Ishikawa (cell line): Measurements from ENCODE around the gene TRAF3IP1.

Experiments
- CEBPB ChIP-seq: IDR thresholded peaks from 2 replicates; pipeline ENCODE4 v1.6.1; 2012
- CREB1 ChIP-seq: IDR thresholded peaks from 2 replicates; pipeline ENCODE4 v1.6.1; 2012; ENCODE audit warnings: low read depth
- EGR1 ChIP-seq: IDR thresholded peaks from 2 replicates; pipeline ENCODE4 v1.6.1; 2012
- EP300 ChIP-seq: IDR thresholded peaks from 2 replicates; pipeline ENCODE4 v1.6.1; 2012; ENCODE audit warnings: borderline replicate concordance
- FOXM1 ChIP-seq: IDR thresholded peaks from 2 replicates; pipeline ENCODE4 v1.6.1; 2012; ENCODE audit warnings: low read depth, borderline replicate concordance
- MAX ChIP-seq: IDR thresholded peaks from 2 replicates; pipeline ENCODE4 v1.6.1; 2012
- NFIC ChIP-seq: IDR thresholded peaks from 2 replicates; pipeline ENCODE4 v1.6.1; 2012
- RAD21 ChIP-seq: IDR thresholded peaks from 2 replicates; pipeline ENCODE4 v1.6.1; 2012; ENCODE audit warnings: low read depth
- REST ChIP-seq: IDR thresholded peaks from 2 replicates; pipeline ENCODE4 v1.6.1; 2012; ENCODE audit warnings: low read depth, mild to moderate bottlenecking
- TAF1 ChIP-seq: IDR thresholded peaks from 2 replicates; pipeline ENCODE4 v1.6.1; 2012; ENCODE audit warnings: low read depth, mild to moderate bottlenecking
- TCF12 ChIP-seq: IDR thresholded peaks from 2 replicates; pipeline ENCODE4 v1.6.1; 2012; ENCODE audit warnings: low read depth
- TEAD4 ChIP-seq: IDR thresholded peaks from 2 replicates; pipeline ENCODE4 v1.6.1; 2012
- USF1 ChIP-seq: IDR thresholded peaks from 2 replicates; pipeline ENCODE4 v1.6.1; 2012
- YY1 ChIP-seq: IDR thresholded peaks from 2 replicates; pipeline ENCODE4 v1.6.1; 2012; ENCODE audit warnings: low read depth
- ZBTB7A ChIP-seq: IDR thresholded peaks from 2 replicates; pipeline ENCODE4 v1.6.1; 2012; ENCODE audit warnings: low read depth

TRAF3IP1 gene

GRCh38 chr2:238430781-238431180, 110.5 kb downstream of the TRAF3IP1 start:
- no peak for TF ChIP-seq TCF12
- TF ChIP-seq EGR1: no peak
- no peak for TF ChIP-seq MAX
- no peak for TF ChIP-seq EP300
- TF ChIP-seq TEAD4: no peak
- TF ChIP-seq FOXM1: no peak
- TF ChIP-seq CREB1: no peak
- TF ChIP-seq NFIC: no peak
- no peak for TF ChIP-seq ZBTB7A
- no peak for TF ChIP-seq USF1
- TF ChIP-seq RAD21: no peak
- TF ChIP-seq REST: no peak
- TF ChIP-seq CEBPB: no peak
- TF ChIP-seq TAF1: no peak
- no peak for TF ChIP-seq YY1

GRCh38 chr2:238431456-238431855, 111.1 kb downstream of the TRAF3IP1 start:
- TF ChIP-seq RAD21 (no peak), EGR1 (no peak), ZBTB7A (no peak), TEAD4 (no peak), NFIC (no peak), REST (no peak), USF1 (no peak), CREB1 (no peak), EP300 (no peak), CEBPB (no peak), TCF12 (no peak), MAX (no peak), TAF1 (no peak)

- TF ChIP-seq EP300 (no peak), YY1 (no peak), ZBTB7A (no peak), USF1 (no peak), EGR1 (no peak), TEAD4 (no peak), NFIC (no peak), TAF1 (no peak), TCF12 (no peak), MAX (no peak), RAD21 (no peak), FOXM1 (no peak), CEBPB (no peak), REST (no peak)
Observed at GRCh38 chr2:238433300-238433915, 113.1 kb downstream of the TRAF3IP1 start.
